Cardiac muscle cell (in vitro differentiated cells and primary cell): ENCODE data around the gene TET2. TPM values are rescaled to one million over a fixed set of nuclear protein-coding genes. Genes with fewer than 3 reads are reported as not detected.

Experiments
- DNase-seq, 2 donors: peaks; one replicate each; pipeline versions ENCODE4 v3.0.0 to v3.0.0-alpha.2; 2010 to 2017; ENCODE audit warnings: low read depth in 1 of 2, low spot score in 1 of 2
- H3K27ac ChIP-seq: fragments of 200-600 bp; sonication (generic); 2 replicates; pipeline ENCODE4 v1.5.1; 2016
- H3K27me3 ChIP-seq: fragments of 200-600 bp; sonication (generic); 2 replicates; pipeline ENCODE4 v1.6.0; 2016; ENCODE audit warnings: control low read depth
- H3K36me3 ChIP-seq: fragments of 200-600 bp; sonication (generic); 2 replicates; pipeline ENCODE4 v1.5.1; 2016; ENCODE audit warnings: control low read depth
- H3K4me1 ChIP-seq: fragments of 200-600 bp; sonication (generic); 2 replicates; pipeline ENCODE4 v1.8.1; 2017; ENCODE audit warnings: low read depth, mild to moderate bottlenecking, mixed run types
- H3K4me3 ChIP-seq: fragments of 200-600 bp; sonication (generic); 2 replicates; pipeline ENCODE4 v1.5.1; 2016; ENCODE audit warnings: mild to moderate bottlenecking
- H3K9me3 ChIP-seq: fragments of 200-600 bp; sonication (generic); 2 replicates; pipeline ENCODE4 v1.5.1; 2017; ENCODE audit warnings: low read depth, mild to moderate bottlenecking, control low read depth
- polyA plus RNA-seq: library from polyadenylated mRNA; unstranded; fragments of >200 nt; fragmentation: Nextera tagmentation; extraction: Ambion mirVana; gene quantifications from 2 replicates; pipeline ENCODE4 v1.2.1, GENCODE V29; 2016
- total RNA-seq: library from RNA; depleted of rRNA; stranded (reverse); fragments of >200 nt; gene quantifications from 2 replicates; pipeline ENCODE4 v1.2.3, GENCODE V29; 2016
- TF ChIP-seq, protein P1 (sequence below): IDR thresholded peaks from 2 replicates; pipeline ENCODE4 v1.5.1; 2012; ENCODE audit warnings: low read depth, mild to moderate bottlenecking, low read length

Gene TET2
- total and polyA plus RNA-seq, 2 experiments from 2014 or later = 10.5 to 23.3 TPM

DNA sequence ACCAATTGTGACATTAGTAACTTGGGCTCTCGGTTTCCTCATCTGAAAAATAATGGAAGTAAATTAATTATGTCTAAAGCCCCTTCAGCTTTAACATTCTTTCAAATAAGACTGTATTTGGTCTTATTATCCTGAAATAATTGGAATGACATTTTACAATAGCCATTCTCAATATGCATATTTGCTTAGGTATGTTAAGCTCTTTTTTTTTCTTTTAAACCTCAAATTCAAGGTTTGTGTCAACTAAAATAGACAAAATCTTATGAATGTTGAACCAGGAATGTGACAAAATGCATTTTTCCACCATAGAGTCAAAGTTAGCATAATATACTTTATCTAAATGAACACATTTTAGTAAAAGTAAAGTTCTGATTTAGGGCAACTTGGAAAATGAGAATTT, 34.4 kb upstream of the TET2 start:
- H3K4me3 ChIP-seq = no peak overlapping the region
- no peak overlapping the region for H3K27ac ChIP-seq
- DNase-seq = no peak
- H3K36me3 ChIP-seq = no peaks in the 10 kb centered on the region
- H3K9me3 ChIP-seq = no peaks in the 10 kb centered on the region
- no peaks in the 10 kb centered on the region for H3K4me1 ChIP-seq
- no peaks in the 10 kb centered on the region for H3K27me3 ChIP-seq
- TF ChIP-seq, protein P1, sequence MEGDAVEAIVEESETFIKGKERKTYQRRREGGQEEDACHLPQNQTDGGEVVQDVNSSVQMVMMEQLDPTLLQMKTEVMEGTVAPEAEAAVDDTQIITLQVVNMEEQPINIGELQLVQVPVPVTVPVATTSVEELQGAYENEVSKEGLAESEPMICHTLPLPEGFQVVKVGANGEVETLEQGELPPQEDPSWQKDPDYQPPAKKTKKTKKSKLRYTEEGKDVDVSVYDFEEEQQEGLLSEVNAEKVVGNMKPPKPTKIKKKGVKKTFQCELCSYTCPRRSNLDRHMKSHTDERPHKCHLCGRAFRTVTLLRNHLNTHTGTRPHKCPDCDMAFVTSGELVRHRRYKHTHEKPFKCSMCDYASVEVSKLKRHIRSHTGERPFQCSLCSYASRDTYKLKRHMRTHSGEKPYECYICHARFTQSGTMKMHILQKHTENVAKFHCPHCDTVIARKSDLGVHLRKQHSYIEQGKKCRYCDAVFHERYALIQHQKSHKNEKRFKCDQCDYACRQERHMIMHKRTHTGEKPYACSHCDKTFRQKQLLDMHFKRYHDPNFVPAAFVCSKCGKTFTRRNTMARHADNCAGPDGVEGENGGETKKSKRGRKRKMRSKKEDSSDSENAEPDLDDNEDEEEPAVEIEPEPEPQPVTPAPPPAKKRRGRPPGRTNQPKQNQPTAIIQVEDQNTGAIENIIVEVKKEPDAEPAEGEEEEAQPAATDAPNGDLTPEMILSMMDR = no peak

DNA sequence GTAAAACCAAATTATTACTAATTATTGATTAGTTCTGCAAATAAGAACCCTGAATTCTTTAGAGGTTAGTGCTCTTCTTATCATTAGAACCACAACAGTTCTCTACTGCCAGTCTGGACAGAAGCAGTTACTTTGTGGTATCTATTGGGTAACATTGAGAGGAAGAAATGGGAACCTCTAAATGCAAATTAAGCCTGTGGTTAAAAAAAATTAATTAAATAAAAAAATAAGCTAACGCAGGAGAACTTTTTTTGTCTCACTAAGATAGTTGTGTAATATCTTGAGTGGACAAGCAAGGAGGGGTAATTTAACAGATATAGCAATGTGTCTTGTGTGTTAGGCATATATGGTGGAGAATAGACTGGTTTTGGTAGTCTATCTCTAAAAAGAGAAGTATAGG, 32.9 kb upstream of the TET2 start:
- Histone ChIP-seq H3K4me1 (no peaks in the 10 kb centered on the region), H3K4me3 (no peak overlapping the region), H3K9me3 (no peaks in the 10 kb centered on the region), H3K27ac (no peak overlapping the region), H3K36me3 (no peaks in the 10 kb centered on the region), H3K27me3 (no peaks in the 10 kb centered on the region)
- peak in 1 of 2 donors; percentile 49 for DNase-seq
- TF ChIP-seq, protein P1 = no peak

DNA sequence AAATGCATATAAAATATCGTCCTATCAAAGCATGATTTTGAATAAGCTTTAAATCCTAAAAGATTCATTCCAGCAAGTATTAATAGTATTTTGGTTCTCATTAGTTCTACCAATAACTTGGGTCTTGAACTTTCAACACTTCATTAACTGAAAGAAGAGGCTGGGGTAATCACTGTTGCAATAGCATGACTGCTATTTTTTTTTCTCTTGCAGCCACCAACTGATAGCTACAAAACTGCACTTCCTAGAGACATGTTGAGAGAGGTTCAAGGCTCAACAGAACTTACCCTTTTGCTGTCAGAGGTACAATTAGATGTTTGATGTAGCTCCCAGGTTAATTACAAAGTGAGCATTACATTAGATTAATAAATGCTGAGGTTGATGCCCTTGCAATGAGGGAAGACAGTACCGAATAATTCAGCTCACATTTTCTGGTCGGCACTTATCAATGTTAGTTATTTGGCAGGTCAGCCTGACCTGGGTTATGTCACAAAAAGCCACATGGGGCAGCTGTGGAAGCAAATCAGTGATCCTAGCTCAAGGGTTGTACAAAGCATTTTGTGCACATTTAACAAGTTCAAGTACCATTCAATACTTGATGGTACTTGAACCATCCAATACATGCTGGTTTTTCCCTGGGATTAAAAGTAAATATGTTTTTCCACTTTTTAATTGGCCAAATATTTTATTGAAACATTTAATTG, 29.9 kb upstream of the TET2 start:
- DNase-seq = peak in 1 of 2 donors; percentile 39
- Histone ChIP-seq H3K9me3 (no peaks in the 10 kb centered on the region), H3K4me3 (no peak overlapping the region), H3K4me1 (no peaks in the 10 kb centered on the region), H3K27ac (no peak overlapping the region), H3K36me3 (no peaks in the 10 kb centered on the region), H3K27me3 (no peaks in the 10 kb centered on the region)
- TF ChIP-seq, protein P1 = no peak

DNA sequence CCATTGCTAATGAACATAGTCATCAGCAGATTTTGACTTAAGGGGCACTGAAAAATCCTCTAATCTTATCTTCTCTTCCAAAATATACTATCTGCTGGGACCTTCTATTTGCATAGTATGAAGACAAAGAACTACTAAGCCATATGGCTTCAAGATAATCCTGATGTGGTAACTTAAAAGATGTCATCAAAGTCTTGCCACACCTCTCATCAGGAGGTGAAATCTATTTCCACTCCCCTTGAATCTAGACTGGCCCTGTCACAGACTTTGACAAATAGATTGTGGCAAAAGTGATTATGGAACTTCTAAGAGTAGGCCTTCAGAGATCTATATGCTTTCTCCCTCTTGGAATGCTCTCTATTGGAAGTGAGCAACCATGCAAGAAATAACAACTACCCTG, 27.3 kb upstream of the TET2 start:
- H3K27ac ChIP-seq = no peak overlapping the region
- TF ChIP-seq, protein P1 = no peak
- H3K36me3 ChIP-seq = no peaks in the 10 kb centered on the region
- DNase-seq = no peak
- H3K9me3 ChIP-seq = no peaks in the 10 kb centered on the region
- H3K4me3 ChIP-seq = no peak overlapping the region
- no peaks in the 10 kb centered on the region for H3K4me1 ChIP-seq
- H3K27me3 ChIP-seq = no peaks in the 10 kb centered on the region

DNA sequence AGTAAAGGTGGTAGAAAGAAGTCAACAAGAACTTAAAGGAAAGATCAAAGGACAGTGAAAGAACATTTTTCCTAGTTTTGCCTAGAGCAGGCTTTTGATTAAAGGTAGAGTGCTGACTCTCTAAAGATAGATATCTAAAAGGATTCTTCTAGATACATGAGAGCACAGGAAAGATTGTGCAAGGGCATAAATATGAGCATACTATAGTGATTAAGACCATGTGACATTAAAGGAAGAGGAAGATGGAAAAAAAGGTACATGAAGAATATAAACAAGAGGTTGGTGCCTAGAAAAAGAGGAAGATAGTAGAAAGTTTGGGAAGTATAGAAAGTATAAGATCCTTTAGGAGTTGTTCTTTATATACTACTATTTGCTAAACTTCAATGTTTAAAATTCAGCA, 26.1 kb upstream of the TET2 start:
- no peaks in the 10 kb centered on the region for H3K9me3 ChIP-seq
- H3K27ac ChIP-seq = no peak overlapping the region
- no peak for DNase-seq
- no peaks in the 10 kb centered on the region for H3K27me3 ChIP-seq
- H3K4me1 ChIP-seq = no peaks in the 10 kb centered on the region
- no peak overlapping the region for H3K4me3 ChIP-seq
- H3K36me3 ChIP-seq = no peaks in the 10 kb centered on the region
- TF ChIP-seq, protein P1 = no peak
